HEK293 (cell line): ENCODE data around the gene PHACTR2.

Experiments
- CTCF ChIA-PET: fragments of 350-600 bp; formaldehyde crosslinking; extraction: SDS; loops from one replicate; lab custom pipeline; 2021; ENCODE audit warnings: antibody characterized with exemption; lab: Yijun Ruan, JAX
- POLR2A ChIA-PET: fragments of 300-600 bp; formaldehyde crosslinking; extraction: SDS; loops from one replicate; lab custom pipeline; 2020; ENCODE audit warnings: antibody characterized with exemption, inconsistent platforms; lab: Yijun Ruan, JAX
- H3K27ac ChIP-seq: fragments of 200-500 bp; sonication (Bioruptor generic); 2 replicates; pipeline ENCODE4 v1.5.1; 2014; ENCODE audit warnings: low read depth, low read length, control low read depth, inconsistent platforms; ENCODE audit errors: extremely low read depth
- H3K36me3 ChIP-seq, 2 experiments: fragments of 200-500 bp in 1 of 2; sonication (Bioruptor generic) in 1 of 2; 1 replicate in 1 of 2; 2 replicates in 1 of 2; pipeline ENCODE4 v1.5.1; 2014 to 2017; ENCODE audit warnings: inconsistent platforms in 2 of 2, low read length in 2 of 2; ENCODE audit not compliant: control insufficient read depth in 2 of 2, insufficient read depth in 1 of 2
- H3K4me1 ChIP-seq: fragments of 200-500 bp; sonication (Bioruptor generic); 2 replicates; pipeline ENCODE4 v1.5.1; 2014; ENCODE audit warnings: mild to moderate bottlenecking, low read length, inconsistent platforms; ENCODE audit not compliant: control insufficient read depth, insufficient read depth
- H3K4me3 ChIP-seq: 2 replicates; pipeline ENCODE4 v1.5.1; 2011; ENCODE audit warnings: low read depth, mild to moderate bottlenecking, control low read depth, low read length, moderate library complexity
- H3K9me3 ChIP-seq: fragments of 200-500 bp; sonication (Bioruptor generic); 2 replicates; pipeline ENCODE4 v1.5.1; 2014; ENCODE audit warnings: low read depth, low read length, inconsistent platforms; ENCODE audit not compliant: control insufficient read depth, insufficient read depth
- REPIN1 ChIP-seq: fragments of 450-650 bp; formaldehyde crosslinking; IDR thresholded peaks from 2 replicates; pipeline ENCODE4 v1.5.1; 2017; ENCODE audit warnings: missing biosample characterization, missing genetic modification characterization, low read depth
- YY2 ChIP-seq: fragments of 450-650 bp; formaldehyde crosslinking; IDR thresholded peaks from 2 replicates; pipeline ENCODE4 v1.5.1; 2016; ENCODE audit warnings: missing biosample characterization, missing genetic modification characterization
- ZFP37 ChIP-seq: fragments of 450-650 bp; formaldehyde crosslinking; IDR thresholded peaks from 2 replicates; pipeline ENCODE4 v1.5.1; 2016; ENCODE audit warnings: missing biosample characterization, missing genetic modification characterization
- ZNF132 ChIP-seq: fragments of 450-650 bp; formaldehyde crosslinking; IDR thresholded peaks from 2 replicates; pipeline ENCODE4 v1.5.1; 2017; ENCODE audit warnings: missing biosample characterization, missing genetic modification characterization, borderline replicate concordance
- ZNF169 ChIP-seq: fragments of 450-650 bp; formaldehyde crosslinking; IDR thresholded peaks from 2 replicates; pipeline ENCODE4 v1.5.1; 2016; ENCODE audit warnings: missing biosample characterization, missing genetic modification characterization
- ZNF174 ChIP-seq: fragments of 450-650 bp; formaldehyde crosslinking; IDR thresholded peaks from 2 replicates; pipeline ENCODE4 v1.5.0; 2017; ENCODE audit warnings: missing biosample characterization, mild to moderate bottlenecking, missing genetic modification characterization
- ZNF248 ChIP-seq: fragments of 450-650 bp; formaldehyde crosslinking; IDR thresholded peaks from 2 replicates; pipeline ENCODE4 v1.5.1; 2017; ENCODE audit warnings: missing biosample characterization, missing genetic modification characterization
- ZNF341 ChIP-seq: fragments of 450-650 bp; formaldehyde crosslinking; IDR thresholded peaks from 2 replicates; pipeline ENCODE4; 2016; ENCODE audit warnings: low read depth, missing biosample characterization, missing genetic modification characterization
- ZNF354C ChIP-seq: fragments of 450-650 bp; formaldehyde crosslinking; IDR thresholded peaks from 2 replicates; pipeline ENCODE4 v1.5.1; 2016; ENCODE audit warnings: missing biosample characterization, missing genetic modification characterization, low read depth, borderline replicate concordance
- ZNF561 ChIP-seq: fragments of 450-650 bp; IDR thresholded peaks from 2 replicates; pipeline ENCODE4 v1.5.1; 2018; ENCODE audit warnings: missing biosample characterization, missing genetic modification characterization, borderline replicate concordance
- ZNF621 ChIP-seq: fragments of 450-650 bp; formaldehyde crosslinking; IDR thresholded peaks from 2 replicates; pipeline ENCODE4 v1.5.1; 2017; ENCODE audit warnings: missing biosample characterization, missing genetic modification characterization
- TF ChIP-seq, protein P1 (sequence below): fragments of 450-650 bp; formaldehyde crosslinking; IDR thresholded peaks from 2 replicates; pipeline ENCODE4 v1.5.1; 2017; ENCODE audit warnings: missing biosample characterization, missing genetic modification characterization
- TF ChIP-seq, protein P2 (sequence below): fragments of 450-650 bp; formaldehyde crosslinking; IDR thresholded peaks from 2 replicates; pipeline ENCODE4 v1.5.1; 2016; ENCODE audit warnings: missing biosample characterization, missing genetic modification characterization
- TF ChIP-seq, protein P3 (sequence below): fragments of 450-650 bp; formaldehyde crosslinking; IDR thresholded peaks from 2 replicates; pipeline ENCODE4 v1.5.0; 2017; ENCODE audit warnings: missing biosample characterization, missing genetic modification characterization, borderline replicate concordance
- TF ChIP-seq, protein P4 (sequence below): fragments of 450-650 bp; formaldehyde crosslinking; conservative IDR thresholded peaks from 2 replicates; pipeline ENCODE4 v1.5.1; 2016; ENCODE audit warnings: low read depth, missing biosample characterization, missing genetic modification characterization
- TF ChIP-seq, protein P5 (sequence below): fragments of 450-650 bp; formaldehyde crosslinking; IDR thresholded peaks from 2 replicates; pipeline ENCODE4 v1.5.1; 2016; ENCODE audit warnings: missing biosample characterization, missing genetic modification characterization, borderline replicate concordance

The PHACTR2 gene

DNA sequence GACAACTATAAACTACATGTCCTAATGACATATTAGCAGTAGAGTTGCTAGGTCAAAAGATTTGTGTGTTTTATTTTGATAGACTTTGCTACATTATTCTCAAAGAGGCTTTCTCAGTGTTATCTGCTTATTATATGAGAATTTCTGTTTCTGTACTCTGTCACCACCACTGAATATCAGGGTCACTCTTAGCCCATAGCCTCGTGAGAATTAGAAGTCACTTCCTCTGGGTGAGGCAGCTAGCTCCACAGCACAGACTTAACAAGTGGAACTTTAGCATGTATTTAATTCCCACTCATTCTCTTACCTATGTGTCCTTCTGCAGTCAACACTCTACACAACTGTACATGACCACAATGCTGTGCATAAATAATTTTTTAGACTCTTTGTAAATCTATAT, 6.7 kb downstream of the PHACTR2 start:
- no peak for TF ChIP-seq YY2 (tag by site-specific recombination)
- TF ChIP-seq ZFP37 (tag by site-specific recombination) = no peak
- no peak for TF ChIP-seq ZNF169 (tag by site-specific recombination)
- TF ChIP-seq, protein P1, sequence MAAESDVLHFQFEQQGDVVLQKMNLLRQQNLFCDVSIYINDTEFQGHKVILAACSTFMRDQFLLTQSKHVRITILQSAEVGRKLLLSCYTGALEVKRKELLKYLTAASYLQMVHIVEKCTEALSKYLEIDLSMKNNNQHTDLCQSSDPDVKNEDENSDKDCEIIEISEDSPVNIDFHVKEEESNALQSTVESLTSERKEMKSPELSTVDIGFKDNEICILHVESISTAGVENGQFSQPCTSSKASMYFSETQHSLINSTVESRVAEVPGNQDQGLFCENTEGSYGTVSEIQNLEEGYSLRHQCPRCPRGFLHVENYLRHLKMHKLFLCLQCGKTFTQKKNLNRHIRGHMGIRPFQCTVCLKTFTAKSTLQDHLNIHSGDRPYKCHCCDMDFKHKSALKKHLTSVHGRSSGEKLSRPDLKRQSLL (tag by site-specific recombination) = no peak
- TF ChIP-seq, protein P2, sequence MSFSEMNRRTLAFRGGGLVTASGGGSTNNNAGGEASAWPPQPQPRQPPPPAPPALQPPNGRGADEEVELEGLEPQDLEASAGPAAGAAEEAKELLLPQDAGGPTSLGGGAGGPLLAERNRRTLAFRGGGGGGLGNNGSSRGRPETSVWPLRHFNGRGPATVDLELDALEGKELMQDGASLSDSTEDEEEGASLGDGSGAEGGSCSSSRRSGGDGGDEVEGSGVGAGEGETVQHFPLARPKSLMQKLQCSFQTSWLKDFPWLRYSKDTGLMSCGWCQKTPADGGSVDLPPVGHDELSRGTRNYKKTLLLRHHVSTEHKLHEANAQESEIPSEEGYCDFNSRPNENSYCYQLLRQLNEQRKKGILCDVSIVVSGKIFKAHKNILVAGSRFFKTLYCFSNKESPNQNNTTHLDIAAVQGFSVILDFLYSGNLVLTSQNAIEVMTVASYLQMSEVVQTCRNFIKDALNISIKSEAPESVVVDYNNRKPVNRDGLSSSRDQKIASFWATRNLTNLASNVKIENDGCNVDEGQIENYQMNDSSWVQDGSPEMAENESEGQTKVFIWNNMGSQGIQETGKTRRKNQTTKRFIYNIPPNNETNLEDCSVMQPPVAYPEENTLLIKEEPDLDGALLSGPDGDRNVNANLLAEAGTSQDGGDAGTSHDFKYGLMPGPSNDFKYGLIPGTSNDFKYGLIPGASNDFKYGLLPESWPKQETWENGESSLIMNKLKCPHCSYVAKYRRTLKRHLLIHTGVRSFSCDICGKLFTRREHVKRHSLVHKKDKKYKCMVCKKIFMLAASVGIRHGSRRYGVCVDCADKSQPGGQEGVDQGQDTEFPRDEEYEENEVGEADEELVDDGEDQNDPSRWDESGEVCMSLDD (tag by site-specific recombination) = no peak
- TF ChIP-seq, protein P3, sequence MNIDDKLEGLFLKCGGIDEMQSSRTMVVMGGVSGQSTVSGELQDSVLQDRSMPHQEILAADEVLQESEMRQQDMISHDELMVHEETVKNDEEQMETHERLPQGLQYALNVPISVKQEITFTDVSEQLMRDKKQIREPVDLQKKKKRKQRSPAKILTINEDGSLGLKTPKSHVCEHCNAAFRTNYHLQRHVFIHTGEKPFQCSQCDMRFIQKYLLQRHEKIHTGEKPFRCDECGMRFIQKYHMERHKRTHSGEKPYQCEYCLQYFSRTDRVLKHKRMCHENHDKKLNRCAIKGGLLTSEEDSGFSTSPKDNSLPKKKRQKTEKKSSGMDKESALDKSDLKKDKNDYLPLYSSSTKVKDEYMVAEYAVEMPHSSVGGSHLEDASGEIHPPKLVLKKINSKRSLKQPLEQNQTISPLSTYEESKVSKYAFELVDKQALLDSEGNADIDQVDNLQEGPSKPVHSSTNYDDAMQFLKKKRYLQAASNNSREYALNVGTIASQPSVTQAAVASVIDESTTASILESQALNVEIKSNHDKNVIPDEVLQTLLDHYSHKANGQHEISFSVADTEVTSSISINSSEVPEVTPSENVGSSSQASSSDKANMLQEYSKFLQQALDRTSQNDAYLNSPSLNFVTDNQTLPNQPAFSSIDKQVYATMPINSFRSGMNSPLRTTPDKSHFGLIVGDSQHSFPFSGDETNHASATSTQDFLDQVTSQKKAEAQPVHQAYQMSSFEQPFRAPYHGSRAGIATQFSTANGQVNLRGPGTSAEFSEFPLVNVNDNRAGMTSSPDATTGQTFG (tag by site-specific recombination) = no peak
- TF ChIP-seq ZNF174 (tag by site-specific recombination) = no peak
- TF ChIP-seq ZNF248 (tag by site-specific recombination) = no peak
- no peak for TF ChIP-seq ZNF132 (tag by site-specific recombination)
- no peak for TF ChIP-seq ZNF354C (tag by site-specific recombination)
- TF ChIP-seq ZNF621 (tag by site-specific recombination) = no peak
- TF ChIP-seq, protein P4, sequence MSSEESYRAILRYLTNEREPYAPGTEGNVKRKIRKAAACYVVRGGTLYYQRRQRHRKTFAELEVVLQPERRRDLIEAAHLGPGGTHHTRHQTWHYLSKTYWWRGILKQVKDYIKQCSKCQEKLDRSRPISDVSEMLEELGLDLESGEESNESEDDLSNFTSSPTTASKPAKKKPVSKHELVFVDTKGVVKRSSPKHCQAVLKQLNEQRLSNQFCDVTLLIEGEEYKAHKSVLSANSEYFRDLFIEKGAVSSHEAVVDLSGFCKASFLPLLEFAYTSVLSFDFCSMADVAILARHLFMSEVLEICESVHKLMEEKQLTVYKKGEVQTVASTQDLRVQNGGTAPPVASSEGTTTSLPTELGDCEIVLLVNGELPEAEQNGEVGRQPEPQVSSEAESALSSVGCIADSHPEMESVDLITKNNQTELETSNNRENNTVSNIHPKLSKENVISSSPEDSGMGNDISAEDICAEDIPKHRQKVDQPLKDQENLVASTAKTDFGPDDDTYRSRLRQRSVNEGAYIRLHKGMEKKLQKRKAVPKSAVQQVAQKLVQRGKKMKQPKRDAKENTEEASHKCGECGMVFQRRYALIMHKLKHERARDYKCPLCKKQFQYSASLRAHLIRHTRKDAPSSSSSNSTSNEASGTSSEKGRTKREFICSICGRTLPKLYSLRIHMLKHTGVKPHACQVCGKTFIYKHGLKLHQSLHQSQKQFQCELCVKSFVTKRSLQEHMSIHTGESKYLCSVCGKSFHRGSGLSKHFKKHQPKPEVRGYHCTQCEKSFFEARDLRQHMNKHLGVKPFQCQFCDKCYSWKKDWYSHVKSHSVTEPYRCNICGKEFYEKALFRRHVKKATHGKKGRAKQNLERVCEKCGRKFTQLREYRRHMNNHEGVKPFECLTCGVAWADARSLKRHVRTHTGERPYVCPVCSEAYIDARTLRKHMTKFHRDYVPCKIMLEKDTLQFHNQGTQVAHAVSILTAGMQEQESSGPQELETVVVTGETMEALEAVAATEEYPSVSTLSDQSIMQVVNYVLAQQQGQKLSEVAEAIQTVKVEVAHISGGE = no peak
- TF ChIP-seq, protein P5, sequence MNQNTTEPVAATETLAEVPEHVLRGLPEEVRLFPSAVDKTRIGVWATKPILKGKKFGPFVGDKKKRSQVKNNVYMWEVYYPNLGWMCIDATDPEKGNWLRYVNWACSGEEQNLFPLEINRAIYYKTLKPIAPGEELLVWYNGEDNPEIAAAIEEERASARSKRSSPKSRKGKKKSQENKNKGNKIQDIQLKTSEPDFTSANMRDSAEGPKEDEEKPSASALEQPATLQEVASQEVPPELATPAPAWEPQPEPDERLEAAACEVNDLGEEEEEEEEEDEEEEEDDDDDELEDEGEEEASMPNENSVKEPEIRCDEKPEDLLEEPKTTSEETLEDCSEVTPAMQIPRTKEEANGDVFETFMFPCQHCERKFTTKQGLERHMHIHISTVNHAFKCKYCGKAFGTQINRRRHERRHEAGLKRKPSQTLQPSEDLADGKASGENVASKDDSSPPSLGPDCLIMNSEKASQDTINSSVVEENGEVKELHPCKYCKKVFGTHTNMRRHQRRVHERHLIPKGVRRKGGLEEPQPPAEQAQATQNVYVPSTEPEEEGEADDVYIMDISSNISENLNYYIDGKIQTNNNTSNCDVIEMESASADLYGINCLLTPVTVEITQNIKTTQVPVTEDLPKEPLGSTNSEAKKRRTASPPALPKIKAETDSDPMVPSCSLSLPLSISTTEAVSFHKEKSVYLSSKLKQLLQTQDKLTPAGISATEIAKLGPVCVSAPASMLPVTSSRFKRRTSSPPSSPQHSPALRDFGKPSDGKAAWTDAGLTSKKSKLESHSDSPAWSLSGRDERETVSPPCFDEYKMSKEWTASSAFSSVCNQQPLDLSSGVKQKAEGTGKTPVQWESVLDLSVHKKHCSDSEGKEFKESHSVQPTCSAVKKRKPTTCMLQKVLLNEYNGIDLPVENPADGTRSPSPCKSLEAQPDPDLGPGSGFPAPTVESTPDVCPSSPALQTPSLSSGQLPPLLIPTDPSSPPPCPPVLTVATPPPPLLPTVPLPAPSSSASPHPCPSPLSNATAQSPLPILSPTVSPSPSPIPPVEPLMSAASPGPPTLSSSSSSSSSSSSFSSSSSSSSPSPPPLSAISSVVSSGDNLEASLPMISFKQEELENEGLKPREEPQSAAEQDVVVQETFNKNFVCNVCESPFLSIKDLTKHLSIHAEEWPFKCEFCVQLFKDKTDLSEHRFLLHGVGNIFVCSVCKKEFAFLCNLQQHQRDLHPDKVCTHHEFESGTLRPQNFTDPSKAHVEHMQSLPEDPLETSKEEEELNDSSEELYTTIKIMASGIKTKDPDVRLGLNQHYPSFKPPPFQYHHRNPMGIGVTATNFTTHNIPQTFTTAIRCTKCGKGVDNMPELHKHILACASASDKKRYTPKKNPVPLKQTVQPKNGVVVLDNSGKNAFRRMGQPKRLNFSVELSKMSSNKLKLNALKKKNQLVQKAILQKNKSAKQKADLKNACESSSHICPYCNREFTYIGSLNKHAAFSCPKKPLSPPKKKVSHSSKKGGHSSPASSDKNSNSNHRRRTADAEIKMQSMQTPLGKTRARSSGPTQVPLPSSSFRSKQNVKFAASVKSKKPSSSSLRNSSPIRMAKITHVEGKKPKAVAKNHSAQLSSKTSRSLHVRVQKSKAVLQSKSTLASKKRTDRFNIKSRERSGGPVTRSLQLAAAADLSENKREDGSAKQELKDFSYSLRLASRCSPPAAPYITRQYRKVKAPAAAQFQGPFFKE (tag by site-specific recombination) = no peak
- no peak for TF ChIP-seq ZNF341 (tag by site-specific recombination)
- TF ChIP-seq REPIN1 (tag by site-specific recombination) = no peak
- no peak for TF ChIP-seq ZNF561 (tag by site-specific recombination)
- TF ChIP-seq, all 188 proteins: peak for 0
- CTCF ChIA-PET = interaction anchor here (0.6 to 1.4 kb wide), 2 partner anchors 15 to 46 kb away, joined by 3 to 4 read pairs; no protein-coding TSS in a partner anchor
- POLR2A ChIA-PET = no interaction called here
- H3K36me3 ChIP-seq = no peaks in the 10 kb centered on the region
- H3K4me3 ChIP-seq = no peak overlapping the region
- H3K4me1 ChIP-seq = no peaks in the 10 kb centered on the region
- no peaks in the 10 kb centered on the region for H3K9me3 ChIP-seq
- H3K27ac ChIP-seq = no peak overlapping the region
